Measurements from ENCODE around the gene SOX1.

SOX1 gene

GRCh38 chr13:112061367-112062061 lies 5.4 kb upstream of the SOX1 start:
- TF ChIP-seq CTCF (IDR thresholded peaks at IDR 0.05; ENCODE audit: low read depth, low read length): no peak
- DNase-seq (ENCODE audit: low read depth in 2 of 2): no peak
- no peak overlapping the region for H3K4me3 ChIP-seq (replicated peaks in 1 of 2; ENCODE audit: low read depth in 2 of 2, low read length in 2 of 2)

GRCh38 chr13:112062072-112062567 lies 4.8 kb upstream of the SOX1 start:
- H3K4me3 ChIP-seq (replicated peaks in 1 of 2; ENCODE audit: low read depth in 2 of 2, low read length in 2 of 2): no peak overlapping the region
- TF ChIP-seq CTCF (IDR thresholded peaks at IDR 0.05; ENCODE audit: low read depth, low read length): no peak
- DNase-seq (ENCODE audit: low read depth in 2 of 2): no peak

GRCh38 chr13:112062571-112063570 lies 4.1 kb upstream of the SOX1 start:
- no peak for TF ChIP-seq CTCF (IDR thresholded peaks at IDR 0.05; ENCODE audit: low read depth, low read length)
- H3K4me3 ChIP-seq (replicated peaks in 1 of 2; ENCODE audit: low read depth in 2 of 2, low read length in 2 of 2): no peak overlapping the region
- no peak for DNase-seq (ENCODE audit: low read depth in 2 of 2)

GRCh38 chr13:112063807-112064206 lies 3.1 kb upstream of the SOX1 start:
- no peak overlapping the region for H3K4me3 ChIP-seq (replicated peaks in 1 of 2; ENCODE audit: low read depth in 2 of 2, low read length in 2 of 2)
- no peak for DNase-seq (ENCODE audit: low read depth in 2 of 2)
- TF ChIP-seq CTCF (IDR thresholded peaks at IDR 0.05; ENCODE audit: low read depth, low read length): no peak

GRCh38 chr13:112064222-112064621 lies 2.7 kb upstream of the SOX1 start:
- DNase-seq (ENCODE audit: low read depth in 2 of 2): no peak
- no peak overlapping the region for H3K4me3 ChIP-seq (replicated peaks in 1 of 2; ENCODE audit: low read depth in 2 of 2, low read length in 2 of 2)
- no peak for TF ChIP-seq CTCF (IDR thresholded peaks at IDR 0.05; ENCODE audit: low read depth, low read length)

GRCh38 chr13:112065521-112065866 lies 1.5 kb upstream of the SOX1 start:
- TF ChIP-seq CTCF (IDR thresholded peaks at IDR 0.05; ENCODE audit: low read depth, low read length): no peak

More at GRCh38 chr13:112065521-112065866, 1.5 kb upstream of the SOX1 start:
- no peak overlapping the region for H3K4me3 ChIP-seq (replicated peaks in 1 of 2; ENCODE audit: low read depth in 2 of 2, low read length in 2 of 2)
- no peak for DNase-seq (ENCODE audit: low read depth in 2 of 2)

Measured in cardiac fibroblast (primary cell).